ENCODE measurements around the gene HCN3. TPM values are rescaled to one million over a fixed set of nuclear protein-coding genes. Genes with fewer than 3 reads are reported as not detected.

Gene HCN3
- total RNA-seq, 4 donors from 2014 or later = 1.7 to 2.7 (median 2.4) TPM

GRCh38 chr1:155305881-155306391, 28.7 kb downstream of the HCN3 start:
- TF ChIP-seq, protein P1, sequence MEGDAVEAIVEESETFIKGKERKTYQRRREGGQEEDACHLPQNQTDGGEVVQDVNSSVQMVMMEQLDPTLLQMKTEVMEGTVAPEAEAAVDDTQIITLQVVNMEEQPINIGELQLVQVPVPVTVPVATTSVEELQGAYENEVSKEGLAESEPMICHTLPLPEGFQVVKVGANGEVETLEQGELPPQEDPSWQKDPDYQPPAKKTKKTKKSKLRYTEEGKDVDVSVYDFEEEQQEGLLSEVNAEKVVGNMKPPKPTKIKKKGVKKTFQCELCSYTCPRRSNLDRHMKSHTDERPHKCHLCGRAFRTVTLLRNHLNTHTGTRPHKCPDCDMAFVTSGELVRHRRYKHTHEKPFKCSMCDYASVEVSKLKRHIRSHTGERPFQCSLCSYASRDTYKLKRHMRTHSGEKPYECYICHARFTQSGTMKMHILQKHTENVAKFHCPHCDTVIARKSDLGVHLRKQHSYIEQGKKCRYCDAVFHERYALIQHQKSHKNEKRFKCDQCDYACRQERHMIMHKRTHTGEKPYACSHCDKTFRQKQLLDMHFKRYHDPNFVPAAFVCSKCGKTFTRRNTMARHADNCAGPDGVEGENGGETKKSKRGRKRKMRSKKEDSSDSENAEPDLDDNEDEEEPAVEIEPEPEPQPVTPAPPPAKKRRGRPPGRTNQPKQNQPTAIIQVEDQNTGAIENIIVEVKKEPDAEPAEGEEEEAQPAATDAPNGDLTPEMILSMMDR (IDR thresholded peaks at IDR 0.05) = no peak
- TF ChIP-seq POLR2A (IDR thresholded peaks at IDR 0.05) (no peak), EP300 (IDR thresholded peaks at IDR 0.05) (no peak)
- DNase-seq (ENCODE audit: low spot score in 2 of 2) = no peak
- H3K27me3 ChIP-seq = no peaks in the 10 kb centered on the region
- WGBS, 2 donors = 62 to 74% methylated on average over 7 of the region's 7 CpGs
- H3K27ac ChIP-seq = peak overlapping the region in 3 of 4 donors; percentile 16 to 58 (median 23)
- peaks cover 0 to 37% (median 16%) of the 10 kb centered on the region in 4 donors for H3K4me1 ChIP-seq
- no peak overlapping the region for H3K4me3 ChIP-seq
- no peaks in the 10 kb centered on the region for H3K9me3 ChIP-seq
- peaks cover 0 to 9% (median 0%) of the 10 kb centered on the region in 3 donors for H3K36me3 ChIP-seq

GRCh38 chr1:155307247-155307740, 30.0 kb downstream of the HCN3 start:
- H3K4me1 ChIP-seq = peaks cover 0 to 39% (median 16%) of the 10 kb centered on the region in 4 donors
- peaks cover 0 to 19% (median 0%) of the 10 kb centered on the region in 3 donors for H3K36me3 ChIP-seq
- no peak for TF ChIP-seq POLR2A (IDR thresholded peaks at IDR 0.05)
- DNase-seq (ENCODE audit: low spot score in 2 of 2) = no peak
- 49 to 54% methylated on average over 6 of the region's 6 CpGs for WGBS, 2 donors
- no peak overlapping the region for H3K4me3 ChIP-seq
- no peaks in the 10 kb centered on the region for H3K27me3 ChIP-seq
- H3K9me3 ChIP-seq = no peaks in the 10 kb centered on the region
- H3K27ac ChIP-seq = peak overlapping the region in 2 of 4 donors; percentile 92 to 93

DNA sequence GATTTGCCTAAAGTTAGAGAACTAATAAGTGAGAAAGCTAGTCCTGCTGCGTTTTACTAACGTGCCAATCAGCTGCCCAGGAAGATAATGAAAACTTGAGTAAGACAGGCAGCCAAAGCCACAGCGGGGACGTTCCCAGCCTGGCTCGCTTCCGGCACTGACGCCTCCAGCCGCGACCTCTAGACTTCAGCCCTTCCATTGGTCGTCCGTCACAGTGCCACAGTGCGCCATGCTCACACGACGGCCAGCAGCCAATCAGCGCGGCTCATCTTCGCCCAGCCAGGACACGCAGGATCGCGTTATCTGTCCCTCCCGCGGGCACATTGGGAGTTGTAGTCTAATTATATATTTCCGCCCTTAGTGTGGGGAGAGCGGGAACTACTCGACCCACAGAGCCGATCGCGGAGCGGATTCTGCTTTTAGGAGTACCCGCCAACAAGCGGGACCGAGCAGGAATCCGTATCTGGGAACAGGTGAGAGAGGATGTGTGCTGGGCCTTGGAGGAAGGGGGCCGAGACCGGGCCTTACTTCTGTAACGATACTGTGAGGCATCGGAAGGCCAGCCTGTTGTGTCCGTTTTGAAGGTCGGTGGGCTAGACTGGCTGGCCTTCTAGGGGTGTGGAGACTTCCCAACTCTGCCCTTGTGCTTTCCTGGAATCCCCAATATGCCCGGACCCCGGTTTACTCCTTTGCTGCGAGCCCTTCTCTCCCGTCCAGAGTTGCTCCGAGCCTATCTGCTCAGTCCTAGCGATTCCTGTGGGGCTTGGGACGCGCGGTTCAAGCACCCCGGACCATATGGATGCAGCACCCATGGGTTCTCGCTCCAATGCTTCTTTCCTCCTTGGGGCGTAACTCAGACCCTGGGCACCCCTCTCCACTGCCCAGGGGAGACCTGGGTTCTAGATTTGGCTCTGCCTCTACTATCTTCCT, 31.5 kb downstream of the HCN3 start, which contains the start of gene FDPS:
Gene FDPS (plus strand): TSS at position 374 of the 930 bp plus-strand sequence. CDS start 924 bp downstream, outside the sequence.
- no peaks in the 10 kb centered on the region for H3K27me3 ChIP-seq
- peak; percentile 96 for DNase-seq (ENCODE audit: low spot score in 2 of 2)
- peaks cover 0 to 39% (median 16%) of the 10 kb centered on the region in 4 donors for H3K4me1 ChIP-seq
- 0% methylated on average over 33 to 51 of the region's 51 CpGs for WGBS, 2 donors
- peak within 1 kb of the TSS; percentile 58 to 93 (median 74) for H3K4me3 ChIP-seq
- peak within 1 kb of the TSS; percentile 86 to 93 (median 92) for H3K27ac ChIP-seq
- peaks cover 0 to 33% (median 0%) of the 10 kb centered on the region in 3 donors for H3K36me3 ChIP-seq
- H3K9me3 ChIP-seq = no peaks in the 10 kb centered on the region
- peak; percentile 90 to 91 for TF ChIP-seq EP300 (IDR thresholded peaks at IDR 0.05)
- TF ChIP-seq POLR2A (IDR thresholded peaks at IDR 0.05) = peak; percentile 68 to 85
- TF ChIP-seq, protein P1 (IDR thresholded peaks at IDR 0.05) = peak in 4 of 5 experiments; percentile 4 to 80 (median 45)

DNA sequence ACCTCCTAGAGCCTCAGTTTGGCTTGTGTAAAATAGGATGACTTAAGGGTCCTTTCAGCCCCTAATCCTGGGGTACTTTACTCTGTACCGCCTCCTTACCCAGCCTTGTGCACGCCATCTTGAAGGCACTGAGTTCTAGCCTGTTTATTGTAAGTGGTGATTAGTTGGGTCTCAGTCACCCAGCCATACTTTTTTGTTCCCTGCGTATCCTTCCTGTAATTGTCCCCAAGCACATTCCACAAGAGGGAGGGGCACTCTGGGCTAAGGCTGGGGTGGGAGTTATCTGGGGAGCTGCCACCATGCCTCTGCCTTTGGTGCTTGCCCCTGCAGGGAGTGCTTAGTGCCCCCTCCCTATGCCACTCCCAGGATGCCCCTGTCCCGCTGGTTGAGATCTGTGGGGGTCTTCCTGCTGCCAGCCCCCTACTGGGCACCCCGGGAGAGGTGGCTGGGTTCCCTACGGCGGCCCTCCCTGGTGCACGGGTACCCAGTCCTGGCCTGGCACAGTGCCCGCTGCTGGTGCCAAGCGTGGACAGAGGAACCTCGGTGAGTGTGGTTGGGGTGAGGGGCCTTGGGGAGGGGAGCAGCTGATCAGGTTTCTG, 32.3 kb downstream of the HCN3 start:
- Histone ChIP-seq H3K9me3 (no peaks in the 10 kb centered on the region), H3K4me1 (peaks cover 0 to 39% (median 16%) of the 10 kb centered on the region in 4 donors), H3K36me3 (peaks cover 0 to 41% (median 0%) of the 10 kb centered on the region in 3 donors), H3K27ac (peak overlapping the region; percentile 86 to 93 (median 92)), H3K4me3 (peak overlapping the region; percentile 58 to 93 (median 74)), H3K27me3 (no peaks in the 10 kb centered on the region)
- TF ChIP-seq POLR2A (IDR thresholded peaks at IDR 0.05) = no peak
- TF ChIP-seq EP300 (IDR thresholded peaks at IDR 0.05) = no peak
- TF ChIP-seq, protein P1 (IDR thresholded peaks at IDR 0.05) = no peak
- WGBS, 2 donors = 22% methylated on average over 10 to 11 of the region's 11 CpGs
- no peak for DNase-seq (ENCODE audit: low spot score in 2 of 2)

DNA sequence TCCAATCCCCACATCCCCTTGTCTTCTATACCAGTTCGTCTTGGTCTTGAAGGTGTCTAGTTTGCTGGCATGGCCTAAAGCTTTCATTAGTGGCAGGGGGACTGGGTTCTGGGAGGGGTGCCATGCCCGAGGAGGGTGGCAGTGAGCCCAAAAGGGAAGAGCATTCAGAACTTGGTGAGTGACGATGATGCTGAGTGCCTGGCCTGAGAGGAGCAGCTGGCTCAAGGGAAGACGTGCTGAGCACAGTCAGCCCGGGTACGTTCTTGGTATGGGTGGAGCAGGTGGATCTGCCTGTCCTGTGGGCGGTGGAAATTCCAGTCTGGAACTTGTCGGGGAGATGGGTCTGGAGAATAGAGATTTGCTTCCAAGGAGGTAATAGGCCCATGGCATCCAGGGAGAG, 36.0 kb downstream of the HCN3 start:
- no peak overlapping the region for H3K4me3 ChIP-seq
- DNase-seq (ENCODE audit: low spot score in 2 of 2) = no peak
- 81 to 82% methylated on average over 8 of the region's 8 CpGs for WGBS, 2 donors
- H3K27me3 ChIP-seq = no peaks in the 10 kb centered on the region
- H3K36me3 ChIP-seq = peaks cover 0 to 71% (median 3%) of the 10 kb centered on the region in 3 donors
- H3K27ac ChIP-seq = no peak overlapping the region
- peaks cover 0 to 20% (median 12%) of the 10 kb centered on the region in 4 donors for H3K4me1 ChIP-seq
- TF ChIP-seq POLR2A (IDR thresholded peaks at IDR 0.05) (no peak), EP300 (IDR thresholded peaks at IDR 0.05) (no peak)
- TF ChIP-seq, protein P1 (IDR thresholded peaks at IDR 0.05) = no peak
- no peaks in the 10 kb centered on the region for H3K9me3 ChIP-seq

All from tibial nerve (tissue), 4 donors.